Keratinocyte (primary cell): ENCODE measurements around the gene RNF212B. TPM values are rescaled to one million over a fixed set of nuclear protein-coding genes. Genes with fewer than 3 reads are reported as not detected.

Source experiments
- DNase-seq: peaks from one replicate; pipeline ENCODE4 v3.0.0-alpha.2; 2011; ENCODE audit warnings: low read depth, missing footprints, low spot score
- FAIRE-seq: peaks from 2 replicates; lab custom pipeline; 2011; peaks lifted over from hg19 to GRCh38; lab: Jason Lieb, UNC
- H2AFZ ChIP-seq: 2 replicates; pipeline ENCODE4 v1.6.0; 2012; ENCODE audit warnings: low read length, control low read depth, inconsistent platforms; ENCODE audit not compliant: control insufficient read depth
- H3K27ac ChIP-seq: 2 replicates; pipeline ENCODE4 v1.5.1; 2011; ENCODE audit warnings: low read length; ENCODE audit not compliant: control insufficient read depth, insufficient read depth
- H3K27me3 ChIP-seq: 3 replicates; pipeline ENCODE4 v1.6.0; 2011; ENCODE audit warnings: low read length; ENCODE audit not compliant: control insufficient read depth, insufficient read depth; ENCODE audit errors: extremely low read depth
- H3K36me3 ChIP-seq, 2 experiments: 2 replicates in 1 of 2; 3 replicates in 1 of 2; pipeline ENCODE4 v1.5.1; 2011; ENCODE audit warnings: low read length in 2 of 2, mild to moderate bottlenecking in 1 of 2; ENCODE audit not compliant: control insufficient read depth in 2 of 2, insufficient read depth in 2 of 2; ENCODE audit errors: extremely low read depth in 1 of 2
- H3K4me1 ChIP-seq: 3 replicates; pipeline ENCODE4 v1.5.1; 2011; ENCODE audit warnings: low read length; ENCODE audit not compliant: control insufficient read depth, insufficient read depth; ENCODE audit errors: extremely low read depth
- H3K4me2 ChIP-seq: 3 replicates; pipeline ENCODE4 v1.6.0; 2011; ENCODE audit warnings: low read depth, low read length; ENCODE audit not compliant: control insufficient read depth, insufficient read depth; ENCODE audit errors: extremely low read depth
- H3K4me3 ChIP-seq, 3 experiments: fragments of 200-600 bp in 1 of 3; sonication (generic) in 1 of 3; 2 replicates in 2 of 3; 3 replicates in 1 of 3; pipeline ENCODE4 v1.5.1; 2011 to 2016; ENCODE audit warnings: low read length in 3 of 3, mild to moderate bottlenecking in 3 of 3, control low read depth in 2 of 3, inconsistent platforms in 1 of 3, low read depth in 1 of 3, mixed read lengths in 1 of 3, mixed run types in 1 of 3, moderate library complexity in 1 of 3; ENCODE audit not compliant: control insufficient read depth in 2 of 3, insufficient read depth in 2 of 3; ENCODE audit errors: extremely low read depth in 1 of 3
- H3K79me2 ChIP-seq: 2 replicates; pipeline ENCODE4 v1.6.0; 2012; ENCODE audit warnings: low read length; ENCODE audit not compliant: control insufficient read depth, insufficient read depth
- H3K9ac ChIP-seq: 3 replicates; pipeline ENCODE4 v1.6.0; 2011; ENCODE audit warnings: low read length; ENCODE audit not compliant: control insufficient read depth, insufficient read depth; ENCODE audit errors: extremely low read depth
- H3K9me1 ChIP-seq: 3 replicates; pipeline ENCODE4 v1.6.0; 2011; ENCODE audit warnings: low read length; ENCODE audit not compliant: control insufficient read depth, insufficient read depth; ENCODE audit errors: extremely low read depth
- H3K9me3 ChIP-seq: 2 replicates; pipeline ENCODE4 v1.5.1; 2012; ENCODE audit warnings: low read depth, low read length; ENCODE audit not compliant: control insufficient read depth
- H4K20me1 ChIP-seq: 3 replicates; pipeline ENCODE4 v1.6.0; 2011; ENCODE audit warnings: low read length; ENCODE audit not compliant: control insufficient read depth, insufficient read depth; ENCODE audit errors: extremely low read depth
- EZH2 ChIP-seq: IDR thresholded peaks from one replicate; pipeline ENCODE4 v1.6.1; 2012; ENCODE audit warnings: inconsistent platforms, mild to moderate bottlenecking, low read length, moderate library complexity
- dilution Hi-C: fragments of 300-500 bp; cut with MboI; formaldehyde crosslinking; loops from one replicate; pipeline ENCODE4 v1.7.0; 2020; ENCODE audit warnings: low sequenced_read_pairs; ENCODE audit not compliant: extremely low pct_ligation_motif_present
- polyA plus RNA-seq, 5 experiments: library from polyadenylated mRNA; depleted of rRNA in 3 of 5; stranded (reverse) in 3 of 5; stranded (forward) in 1 of 5; unstranded in 1 of 5; fragments of >200 nt; gene quantifications; 1 replicate in 1 of 5; 2 replicates in 3 of 5; 3 replicates in 1 of 5; pipeline versions ENCODE4 v1.2.1 to v1.2.3, GENCODE V29; 2011 to 2012; ENCODE audit warnings: missing spikeins in 2 of 5, low read depth in 1 of 5, low replicate concordance in 1 of 5
- TF ChIP-seq, protein P1 (sequence below), 3 experiments: IDR thresholded peaks in 1 of 3; conservative IDR thresholded peaks in 1 of 3; optimal IDR thresholded peaks in 1 of 3; 2 replicates in 2 of 3; 3 replicates in 1 of 3; pipeline versions ENCODE3 to v1.5.1; 2011; ENCODE audit warnings: low read length in 3 of 3, mild to moderate bottlenecking in 3 of 3, moderate library complexity in 2 of 3, control low read depth in 1 of 3, inconsistent platforms in 1 of 3; ENCODE audit not compliant: insufficient read depth in 2 of 3; ENCODE audit errors: extremely low read depth in 1 of 3

RNF212B gene
- polyA plus RNA-seq, 1 donor (not counting 4 experiments of a cell fraction or from before 2014, with no cell fraction given): not detected

DNA sequence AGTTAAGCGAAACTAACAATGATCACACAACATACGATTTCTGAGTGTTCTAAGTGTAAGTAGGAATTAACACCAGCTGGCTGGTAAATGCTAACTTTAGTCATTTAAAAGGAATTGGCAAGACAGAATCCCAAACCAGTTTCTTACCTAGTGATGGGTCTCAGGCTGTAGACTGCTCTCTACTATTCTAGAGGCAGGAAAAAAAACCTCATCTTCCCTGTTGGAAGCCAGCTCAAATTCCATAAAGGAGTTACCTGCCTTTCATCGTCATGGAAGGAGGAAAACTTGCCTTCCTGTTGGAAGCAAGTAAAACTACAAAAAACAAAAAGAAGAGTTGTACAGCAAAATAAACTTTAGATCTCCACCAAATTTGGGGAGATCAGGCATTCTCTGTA is 30.6 kb upstream of the RNF212B start:
- Histone ChIP-seq H2AFZ (no peak overlapping the region), H3K4me1 (no peaks in the 10 kb centered on the region), H3K4me3 (no peak overlapping the region), H3K4me2 (no peak overlapping the region), H3K9me1 (no peaks in the 10 kb centered on the region), H4K20me1 (no peaks in the 10 kb centered on the region), H3K9ac (no peak overlapping the region), H3K27ac (no peak overlapping the region), H3K36me3 (no peaks in the 10 kb centered on the region), H3K9me3 (no peaks in the 10 kb centered on the region), H3K79me2 (no peaks in the 10 kb centered on the region), H3K27me3 (no peaks in the 10 kb centered on the region)
- no peak for TF ChIP-seq EZH2
- TF ChIP-seq, protein P1, sequence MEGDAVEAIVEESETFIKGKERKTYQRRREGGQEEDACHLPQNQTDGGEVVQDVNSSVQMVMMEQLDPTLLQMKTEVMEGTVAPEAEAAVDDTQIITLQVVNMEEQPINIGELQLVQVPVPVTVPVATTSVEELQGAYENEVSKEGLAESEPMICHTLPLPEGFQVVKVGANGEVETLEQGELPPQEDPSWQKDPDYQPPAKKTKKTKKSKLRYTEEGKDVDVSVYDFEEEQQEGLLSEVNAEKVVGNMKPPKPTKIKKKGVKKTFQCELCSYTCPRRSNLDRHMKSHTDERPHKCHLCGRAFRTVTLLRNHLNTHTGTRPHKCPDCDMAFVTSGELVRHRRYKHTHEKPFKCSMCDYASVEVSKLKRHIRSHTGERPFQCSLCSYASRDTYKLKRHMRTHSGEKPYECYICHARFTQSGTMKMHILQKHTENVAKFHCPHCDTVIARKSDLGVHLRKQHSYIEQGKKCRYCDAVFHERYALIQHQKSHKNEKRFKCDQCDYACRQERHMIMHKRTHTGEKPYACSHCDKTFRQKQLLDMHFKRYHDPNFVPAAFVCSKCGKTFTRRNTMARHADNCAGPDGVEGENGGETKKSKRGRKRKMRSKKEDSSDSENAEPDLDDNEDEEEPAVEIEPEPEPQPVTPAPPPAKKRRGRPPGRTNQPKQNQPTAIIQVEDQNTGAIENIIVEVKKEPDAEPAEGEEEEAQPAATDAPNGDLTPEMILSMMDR (optimal IDR thresholded peaks at IDR 0.05 in 1 of 3, IDR thresholded peaks at IDR 0.05 in 1 of 3, conservative IDR thresholded peaks at IDR 0.05 in 1 of 3; ENCODE audit: extremely low read depth in 1 of 3, insufficient read depth in 2 of 3, low read length in 3 of 3): no peak
- DNase-seq: no peak
- FAIRE-seq: no peak
- dilution Hi-C loops: no loop called here

DNA sequence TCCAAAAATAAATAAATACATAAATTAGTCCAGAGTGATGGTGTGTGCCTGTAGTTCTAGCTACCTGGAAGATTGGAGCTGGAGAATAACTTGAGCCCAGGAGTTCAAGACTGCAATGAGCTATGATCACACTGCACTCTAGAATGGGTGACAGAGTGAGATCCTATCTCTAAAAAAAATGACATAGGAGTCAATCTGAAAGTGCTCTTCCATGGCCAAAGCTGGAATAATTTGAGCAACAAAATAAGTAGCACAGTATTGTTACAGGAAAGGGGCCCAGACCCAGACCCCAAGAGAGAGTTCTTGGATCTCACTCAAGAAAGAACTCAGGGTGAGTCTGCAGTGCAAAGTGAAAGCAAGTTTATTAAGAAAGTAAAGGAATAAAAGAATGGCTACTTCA is 29.4 kb upstream of the RNF212B start:
- no peaks in the 10 kb centered on the region for H3K9me1 ChIP-seq
- DNase-seq: no peak
- no peaks in the 10 kb centered on the region for H4K20me1 ChIP-seq
- no peaks in the 10 kb centered on the region for H3K4me1 ChIP-seq
- dilution Hi-C loops: no loop called here
- H3K27me3 ChIP-seq: no peaks in the 10 kb centered on the region
- TF ChIP-seq, protein P1 (optimal IDR thresholded peaks at IDR 0.05 in 1 of 3, IDR thresholded peaks at IDR 0.05 in 1 of 3, conservative IDR thresholded peaks at IDR 0.05 in 1 of 3; ENCODE audit: extremely low read depth in 1 of 3, insufficient read depth in 2 of 3, low read length in 3 of 3): no peak
- TF ChIP-seq EZH2: no peak
- no peak for FAIRE-seq
- no peaks in the 10 kb centered on the region for H3K79me2 ChIP-seq
- H3K36me3 ChIP-seq: no peaks in the 10 kb centered on the region
- no peak overlapping the region for H3K4me2 ChIP-seq
- no peak overlapping the region for H3K4me3 ChIP-seq
- no peak overlapping the region for H3K9ac ChIP-seq
- H3K27ac ChIP-seq: no peak overlapping the region
- no peak overlapping the region for H2AFZ ChIP-seq
- H3K9me3 ChIP-seq: no peaks in the 10 kb centered on the region
